ENCODE data around the gene AQP11.
"Not testable (repeated sequence)": the region's sequence is repeated elsewhere in the genome, so short reads cannot be mapped to it uniquely, and the experiment has no call there.

AQP11 gene, protein sequence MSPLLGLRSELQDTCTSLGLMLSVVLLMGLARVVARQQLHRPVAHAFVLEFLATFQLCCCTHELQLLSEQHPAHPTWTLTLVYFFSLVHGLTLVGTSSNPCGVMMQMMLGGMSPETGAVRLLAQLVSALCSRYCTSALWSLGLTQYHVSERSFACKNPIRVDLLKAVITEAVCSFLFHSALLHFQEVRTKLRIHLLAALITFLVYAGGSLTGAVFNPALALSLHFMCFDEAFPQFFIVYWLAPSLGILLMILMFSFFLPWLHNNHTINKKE

GRCh38 chr11:77589521-77590193, at the start of gene AQP11:
Gene AQP11 (plus strand): TSS chr11:77589953. CDS start chr11:77589993, 40 bp downstream.
- peak; percentile 41 to 44 for DNase-seq (ENCODE audit: low read depth in 2 of 2)

GRCh38 chr11:77542296-77542695, 47.5 kb upstream of the AQP11 start:
- DNase-seq (ENCODE audit: low read depth in 2 of 2) = peak in 1 of 2 experiments; percentile 29

- no peak for DNase-seq (ENCODE audit: low read depth in 2 of 2)
Measured at GRCh38 chr11:77547047-77547836, 42.5 kb upstream of the AQP11 start.

GRCh38 chr11:77547863-77548551, 41.7 kb upstream of the AQP11 start:
- peak in 1 of 2 experiments; percentile 26 for DNase-seq (ENCODE audit: low read depth in 2 of 2)

DNA sequence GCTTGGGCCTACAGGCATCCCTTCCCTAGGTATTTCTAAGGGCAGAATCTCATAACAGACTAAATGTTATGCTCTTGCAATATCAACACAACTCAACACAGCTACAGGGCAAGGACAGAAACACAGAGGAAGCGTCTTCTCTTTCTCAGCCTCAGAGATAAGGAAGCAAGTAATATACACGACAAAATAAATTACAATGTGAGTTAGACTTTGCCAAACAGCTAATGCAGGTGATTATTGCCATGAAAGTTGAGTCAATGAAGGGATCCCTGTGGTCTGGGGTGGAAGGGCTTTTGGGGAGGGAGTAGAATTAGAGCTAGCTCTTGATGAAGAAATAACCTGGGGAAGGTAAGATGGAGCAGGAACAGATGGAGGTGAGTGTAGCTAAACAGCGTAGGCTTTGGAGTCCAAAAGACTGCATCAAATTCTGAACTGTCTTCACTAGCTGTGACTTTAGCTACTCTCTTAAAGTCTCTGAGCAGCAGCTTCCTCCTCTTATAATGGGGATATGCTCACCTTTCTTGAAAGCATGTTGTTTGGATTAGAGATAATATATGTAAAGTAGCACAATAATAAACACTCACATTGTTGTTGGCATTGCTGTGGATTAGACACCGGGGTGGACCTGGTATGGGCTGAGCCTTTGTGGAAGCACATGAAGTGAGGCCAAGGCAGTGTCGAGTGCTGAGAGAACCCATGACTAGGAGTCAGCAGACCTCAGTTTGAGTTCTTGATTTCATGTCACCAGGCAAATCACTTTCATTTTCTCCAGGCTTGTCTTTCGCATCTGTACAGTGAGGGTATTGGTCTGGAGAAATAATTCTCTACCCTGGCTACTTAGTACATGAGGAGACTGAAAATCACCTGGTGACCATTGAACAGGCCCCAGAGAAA, 41.0 kb upstream of the AQP11 start:
- DNase-seq (ENCODE audit: low read depth in 2 of 2) = no peak

- not testable (repeated sequence) for DNase-seq (ENCODE audit: low read depth in 2 of 2)
Measured at GRCh38 chr11:77551426-77551825, 38.3 kb upstream of the AQP11 start.

DNA sequence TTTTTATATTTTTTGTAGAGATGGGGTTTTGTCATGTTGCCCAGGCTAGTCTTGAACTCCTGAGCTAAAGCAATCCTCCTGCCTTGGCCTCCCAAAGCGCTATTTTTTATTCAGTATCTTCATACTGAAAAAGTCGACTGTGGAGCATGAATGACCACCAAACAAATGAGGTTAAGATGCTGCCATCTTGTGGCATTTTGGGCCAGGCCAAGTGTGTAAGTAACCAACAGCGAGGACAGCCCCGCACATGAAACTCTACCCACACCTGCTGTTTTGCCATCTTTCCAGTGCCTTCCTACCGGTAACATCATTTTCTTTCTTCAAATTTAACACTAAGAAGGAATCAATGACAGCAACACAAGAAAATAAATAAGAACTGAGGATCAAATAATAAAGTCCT, 32.2 kb upstream of the AQP11 start:
- no peak for DNase-seq (ENCODE audit: low read depth in 2 of 2)

DNA sequence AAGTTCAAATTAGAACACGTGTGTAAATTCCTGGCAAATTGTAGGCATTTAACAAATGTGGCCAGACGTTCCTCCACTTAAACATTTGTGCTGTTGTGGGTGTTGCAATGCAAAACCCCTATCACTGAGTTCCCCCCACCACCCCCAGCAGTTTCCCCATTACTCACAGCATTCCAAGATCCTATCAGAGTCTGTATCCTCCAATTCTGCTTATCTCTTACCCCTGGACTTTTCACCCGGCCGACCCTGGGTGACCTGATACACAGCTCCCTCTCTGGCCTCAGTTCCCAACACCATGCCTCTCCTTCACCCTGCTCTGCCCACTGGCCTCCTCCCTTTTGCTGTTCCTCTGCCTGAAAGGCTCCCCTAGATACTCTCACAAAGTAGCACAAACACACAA, 31.4 kb upstream of the AQP11 start:
- DNase-seq (ENCODE audit: low read depth in 2 of 2) = peak in 1 of 2 experiments; percentile 13

DNA sequence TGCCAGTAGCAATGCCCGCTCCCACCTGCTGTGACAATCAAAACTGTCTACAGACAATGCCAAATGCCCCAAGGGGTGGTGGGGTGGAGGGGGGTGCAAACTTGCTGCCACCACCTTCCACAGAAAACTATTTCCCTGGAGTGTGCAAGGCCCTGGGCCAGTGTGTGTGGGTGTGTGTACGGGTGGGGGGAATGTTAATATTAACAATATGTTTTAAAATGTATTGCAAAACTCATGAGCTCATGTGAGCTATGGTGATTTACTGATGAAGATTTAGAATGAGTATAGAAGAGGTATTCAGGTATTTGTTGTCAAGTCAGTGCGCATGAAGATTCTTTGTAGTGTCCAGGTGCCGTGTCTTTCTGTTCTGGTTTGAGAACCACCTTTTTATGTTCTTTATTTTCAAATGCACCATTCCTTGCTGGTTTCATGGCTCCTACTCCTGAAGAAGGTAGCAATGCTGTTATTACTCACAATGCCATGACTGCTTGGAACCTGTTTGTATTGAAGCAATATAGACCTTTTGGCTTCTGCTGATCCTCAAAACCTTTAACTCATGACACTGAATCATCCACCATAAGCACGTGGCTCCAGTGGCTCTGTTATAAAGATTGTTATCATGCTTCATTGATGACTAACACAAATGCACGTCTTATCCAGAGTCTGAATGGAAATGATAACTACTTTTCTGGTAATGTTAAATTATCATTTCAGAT, 29.9 kb upstream of the AQP11 start:
- DNase-seq (ENCODE audit: low read depth in 2 of 2) = peak in 1 of 2 experiments; percentile 54

DNA sequence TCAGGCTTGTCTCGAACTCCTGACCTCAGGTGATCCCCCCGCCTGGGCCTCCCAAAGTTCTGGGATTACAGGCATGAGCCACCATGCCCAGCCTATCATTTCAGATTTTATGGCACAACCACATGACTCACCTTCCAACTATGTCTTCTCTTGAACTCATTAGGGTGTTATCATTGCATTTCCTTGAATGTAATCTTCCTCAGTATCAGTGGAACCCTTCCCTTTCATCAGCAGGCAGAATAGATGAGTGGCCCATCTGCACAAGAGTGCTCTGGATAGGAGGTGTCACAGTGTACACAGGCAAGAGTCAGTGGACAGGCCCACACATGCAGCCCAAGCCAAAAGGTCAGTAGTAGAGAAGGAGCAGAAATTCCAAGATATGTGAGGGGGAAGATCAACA, 29.1 kb upstream of the AQP11 start:
- DNase-seq (ENCODE audit: low read depth in 2 of 2) = peak in 1 of 2 experiments; percentile 12

DNA sequence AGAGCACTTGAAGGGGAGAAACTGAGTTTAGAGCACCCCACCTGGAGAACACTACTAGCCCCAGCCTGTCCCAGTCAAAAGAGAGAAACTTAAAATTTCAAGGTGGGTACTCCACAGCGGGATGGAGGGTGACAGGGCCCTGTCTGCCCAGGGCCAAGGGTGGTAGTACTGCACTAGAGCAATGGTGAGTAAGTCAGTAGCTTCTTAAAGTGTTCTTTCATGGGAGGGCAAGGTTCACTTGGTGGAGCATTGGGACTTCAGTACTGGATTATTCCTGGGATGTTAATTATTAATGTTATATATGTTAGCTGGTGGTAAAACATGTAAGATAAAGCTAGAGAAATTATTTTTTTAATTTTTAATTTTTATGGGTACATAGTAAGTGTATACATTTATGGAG, 28.5 kb upstream of the AQP11 start:
- DNase-seq (ENCODE audit: low read depth in 2 of 2) = no peak

GRCh38 chr11:77568306-77568705, 21.4 kb upstream of the AQP11 start:
- no peak for DNase-seq (ENCODE audit: low read depth in 2 of 2)

DNA sequence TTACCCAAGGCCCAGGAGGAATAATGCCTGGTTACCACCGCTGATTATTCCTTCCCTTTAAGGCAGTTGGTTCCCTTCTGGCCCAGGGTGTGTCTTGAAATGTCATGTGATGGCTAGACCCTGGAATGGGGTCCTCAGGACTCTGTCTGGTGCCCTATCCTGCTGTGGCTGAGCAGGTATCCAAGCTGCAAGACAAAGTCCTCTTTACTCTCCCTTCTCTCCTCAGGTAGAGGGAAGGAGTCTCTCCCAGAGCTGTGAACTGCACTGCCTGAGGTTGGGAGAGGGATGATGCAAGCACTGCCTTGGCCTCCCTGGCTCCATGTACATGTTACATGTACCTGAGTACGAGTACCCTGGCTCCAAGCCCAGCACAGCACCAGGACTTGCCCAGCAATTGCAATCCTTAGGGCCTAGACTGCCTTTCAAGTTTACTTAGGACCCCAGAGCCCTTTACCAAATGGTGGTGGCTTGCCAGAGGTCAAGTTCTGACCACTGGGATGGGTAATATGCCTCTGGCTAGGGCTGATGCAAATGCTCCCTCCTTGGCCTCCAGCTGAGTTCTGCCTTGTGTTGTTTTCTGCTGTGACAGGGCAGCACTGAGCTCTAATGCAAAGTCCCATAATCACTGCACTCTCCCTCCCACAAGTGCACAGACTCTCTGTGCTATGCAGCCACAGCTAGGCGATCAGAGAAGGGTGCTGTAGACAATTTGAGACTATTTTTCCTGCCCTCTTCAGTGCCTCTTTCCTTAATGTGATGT, 20.7 kb upstream of the AQP11 start:
- DNase-seq (ENCODE audit: low read depth in 2 of 2) = no peak

GRCh38 chr11:77569676-77570070, 20.1 kb upstream of the AQP11 start:
- no peak for DNase-seq (ENCODE audit: low read depth in 2 of 2)

GRCh38 chr11:77570896-77571295, 18.9 kb upstream of the AQP11 start:
- peak in 1 of 2 experiments; percentile 19 for DNase-seq (ENCODE audit: low read depth in 2 of 2)

- peak in 1 of 2 experiments; percentile 7 for DNase-seq (ENCODE audit: low read depth in 2 of 2)
Measured at GRCh38 chr11:77575428-77575827, 14.3 kb upstream of the AQP11 start.

DNA sequence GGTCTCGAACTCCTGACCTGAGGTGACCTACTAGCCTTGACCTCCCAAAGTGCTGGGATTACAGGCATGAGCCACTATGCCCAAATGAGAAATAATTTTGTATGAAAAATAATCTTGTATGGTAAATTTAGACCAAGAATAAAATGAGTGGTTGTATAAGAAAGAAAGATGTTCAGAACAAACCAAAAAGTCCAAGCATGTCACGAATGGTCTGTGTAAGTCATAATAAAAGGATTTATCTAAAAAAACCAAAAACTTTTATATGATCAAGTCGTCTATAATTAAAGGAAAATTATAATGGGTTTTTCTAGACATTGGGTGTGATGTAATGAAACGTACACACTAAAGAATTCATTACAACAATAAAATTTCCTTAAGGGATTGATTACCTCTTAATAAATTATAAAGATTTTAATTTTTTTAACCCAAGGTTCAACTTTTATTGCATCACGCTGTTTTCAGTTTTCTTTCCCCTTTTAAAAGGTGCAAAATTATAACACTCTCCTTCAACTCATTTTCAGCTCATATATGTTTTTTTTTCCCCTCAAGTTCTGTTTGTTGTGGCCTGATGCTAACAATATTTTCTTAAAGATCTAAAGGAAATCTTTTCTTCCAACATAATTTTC, 8.9 kb upstream of the AQP11 start:
- DNase-seq (ENCODE audit: low read depth in 2 of 2) = no peak

DNA sequence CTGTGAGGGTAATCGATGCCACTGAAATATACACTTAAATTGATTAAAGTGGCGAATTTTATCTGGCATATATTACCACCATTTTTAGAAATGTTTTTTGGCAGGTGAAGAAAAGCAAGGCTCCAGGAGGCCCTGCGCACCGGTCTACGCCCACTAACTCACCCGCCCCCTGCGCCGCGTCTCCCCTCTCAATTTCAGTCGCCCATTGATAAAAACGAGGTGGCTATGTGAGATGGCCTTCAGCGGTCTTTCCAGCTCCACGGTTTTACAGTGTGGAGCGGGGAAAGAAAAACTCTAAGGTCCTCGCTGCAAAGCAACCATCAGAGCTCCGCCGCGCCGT, 602 bp upstream of the AQP11 start:
- no peak for DNase-seq (ENCODE audit: low read depth in 2 of 2)

- no peak for DNase-seq (ENCODE audit: low read depth in 2 of 2)
Measured at GRCh38 chr11:77590194-77590782, 535 bp downstream of the AQP11 start.

Measured in fibroblast of skin of left biceps (primary cell).